ENCODE data around the gene SLC43A1.
A peak's percentile ranks its signal among the peaks of the same experiment; 100 is the strongest.

SLC43A1 gene

DNA sequence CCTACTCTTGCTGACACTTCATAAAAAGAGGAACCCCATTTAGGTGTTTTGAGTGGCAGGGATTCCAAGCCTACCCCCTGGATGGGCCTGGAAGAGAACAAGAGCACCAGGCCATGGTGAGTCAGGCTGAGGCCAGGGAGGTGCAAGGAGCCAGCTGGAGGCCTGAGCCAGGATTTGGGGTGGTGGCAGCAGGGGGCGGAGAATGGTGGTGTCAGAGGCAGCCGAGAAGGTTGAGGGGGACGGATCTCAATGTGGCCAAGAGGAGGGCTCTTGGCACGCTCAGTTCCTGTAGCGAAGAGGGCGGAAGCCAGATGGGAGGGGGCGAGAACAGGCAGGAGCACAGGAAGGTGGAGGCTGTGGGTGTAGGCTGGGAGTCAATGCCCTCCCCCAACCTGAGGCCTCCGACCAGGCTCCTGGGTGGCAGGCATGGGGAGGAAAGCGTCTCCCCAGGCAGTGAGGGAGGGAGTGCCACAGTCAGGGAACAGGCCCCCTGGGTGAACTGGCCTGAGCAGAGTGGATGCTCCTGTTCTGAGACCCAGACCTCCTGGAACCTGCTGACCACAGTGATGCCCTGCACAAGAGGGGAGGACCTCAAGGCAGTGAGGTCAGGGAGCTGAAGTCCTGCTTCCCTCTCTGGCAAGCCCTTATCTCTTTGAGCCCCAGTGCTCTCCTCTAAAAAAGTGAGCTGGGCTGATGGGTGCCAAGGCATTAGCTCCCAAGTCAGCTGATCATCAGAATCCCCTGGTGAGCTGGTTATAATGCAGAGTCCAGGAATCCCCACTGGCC lies 41.3 kb downstream of the SLC43A1 start:
- no peak overlapping the region for H4K8ac ChIP-seq (ENCODE audit: low read depth, low read length)
- H3K18ac ChIP-seq (ENCODE audit: low read length), result no peak overlapping the region
- H3K27me3 ChIP-seq (ENCODE audit: control insufficient read depth in 3 of 3, insufficient read depth in 3 of 3, low read depth in 1 of 3, low read length in 3 of 3), result peaks cover 0 to 43% (median 9%) of the 10 kb centered on the region in 3 experiments
- H4K91ac ChIP-seq (ENCODE audit: low read depth, low read length, poor library complexity), result no peak overlapping the region
- H3K23ac ChIP-seq (ENCODE audit: low read depth, low read length, poor library complexity), result peak overlapping the region; percentile 35
- peak overlapping the region in 1 of 2 donors; percentile 52 for H3K4me3 ChIP-seq (ENCODE audit: low read length in 2 of 2)
- no peak overlapping the region for H3K14ac ChIP-seq (ENCODE audit: low read length)
- no peak overlapping the region for H3K9ac ChIP-seq (ENCODE audit: low read depth, low read length, poor library complexity)
- no peak overlapping the region for H2BK120ac ChIP-seq (ENCODE audit: low read depth, low read length)
- H2BK15ac ChIP-seq (ENCODE audit: low read length), result no peak overlapping the region
- no peak overlapping the region for H2AFZ ChIP-seq (ENCODE audit: low read length)
- H3K4ac ChIP-seq (ENCODE audit: low read length), result no peak overlapping the region
- peaks cover 0 to 28% of the 10 kb centered on the region in 2 donors for H3K36me3 ChIP-seq (replicated peaks in 1 of 2; ENCODE audit: control insufficient read depth in 2 of 2, insufficient read depth in 2 of 2, low read length in 2 of 2)
- no peaks in the 10 kb centered on the region for H3K9me3 ChIP-seq (replicated peaks in 1 of 2; ENCODE audit: control insufficient read depth in 2 of 2, insufficient read depth in 1 of 2, low read depth in 1 of 2, low read length in 2 of 2)
- no peaks in the 10 kb centered on the region for H3K79me1 ChIP-seq (ENCODE audit: low read depth, low read length)
- H3K4me2 ChIP-seq (ENCODE audit: insufficient read depth, low read length, poor library complexity, severe bottlenecking), result no peak overlapping the region
- H2BK12ac ChIP-seq (ENCODE audit: low read length), result no peak overlapping the region
- no peak overlapping the region for H2AK5ac ChIP-seq (ENCODE audit: low read depth, low read length)
- DNase-seq (ENCODE audit: low spot score), result no peak
- no peak overlapping the region for H2BK5ac ChIP-seq (ENCODE audit: low read length)
- no CpG with 5 or more reads among the region's 9 CpGs for WGBS, 2 donors (ENCODE audit: extremely low coverage in 2 of 2, insufficient read length in 2 of 2, insufficient replicate concordance in 1 of 2)
- H3K27ac ChIP-seq (replicated peaks; ENCODE audit: low read length), result no peak overlapping the region
- peaks cover 3 to 22% of the 10 kb centered on the region in 2 donors for H3K4me1 ChIP-seq (ENCODE audit: control insufficient read depth in 2 of 2, insufficient read depth in 1 of 2, low read depth in 1 of 2, low read length in 2 of 2)

DNA sequence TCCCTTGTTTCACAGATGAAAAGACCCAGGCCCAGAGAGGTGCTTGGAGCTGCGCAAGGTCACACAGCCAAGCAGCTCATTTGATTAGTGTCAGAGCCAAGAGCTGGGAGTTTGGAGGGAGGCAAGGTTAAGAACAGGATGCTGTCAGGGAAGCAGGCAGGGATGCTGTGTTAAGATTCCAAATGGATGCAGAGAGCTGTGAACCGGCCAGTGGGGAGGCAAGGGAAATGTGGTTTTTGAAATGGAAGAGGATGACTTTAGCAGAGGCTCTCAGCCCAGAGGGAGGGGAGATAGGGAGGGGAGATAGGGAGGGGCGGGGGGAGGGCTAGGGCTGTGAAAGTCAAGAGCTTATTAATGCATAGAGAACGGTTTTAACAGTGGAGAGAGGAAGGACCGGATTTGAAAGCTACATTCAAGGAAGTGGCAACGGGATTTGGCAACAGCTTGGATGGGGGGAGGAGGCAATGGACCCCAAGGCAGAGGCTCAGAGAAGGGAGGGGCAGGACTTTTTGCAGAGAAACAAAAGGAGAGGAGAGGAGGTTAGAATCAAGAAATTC lies 42.1 kb downstream of the SLC43A1 start:
- Histone ChIP-seq H2BK12ac (ENCODE audit: low read length) (no peak overlapping the region), H3K36me3 (replicated peaks in 1 of 2; ENCODE audit: control insufficient read depth in 2 of 2, insufficient read depth in 2 of 2, low read length in 2 of 2) (peaks cover 0 to 37% of the 10 kb centered on the region in 2 donors), H2AK5ac (ENCODE audit: low read depth, low read length) (no peak overlapping the region), H3K9ac (ENCODE audit: low read depth, low read length, poor library complexity) (no peak overlapping the region), H3K9me3 (replicated peaks in 1 of 2; ENCODE audit: control insufficient read depth in 2 of 2, insufficient read depth in 1 of 2, low read depth in 1 of 2, low read length in 2 of 2) (no peaks in the 10 kb centered on the region), H4K8ac (ENCODE audit: low read depth, low read length) (no peak overlapping the region), H3K14ac (ENCODE audit: low read length) (no peak overlapping the region), H2BK120ac (ENCODE audit: low read depth, low read length) (no peak overlapping the region), H3K4me1 (ENCODE audit: control insufficient read depth in 2 of 2, insufficient read depth in 1 of 2, low read depth in 1 of 2, low read length in 2 of 2) (peaks cover 3 to 17% of the 10 kb centered on the region in 2 donors), H3K4ac (ENCODE audit: low read length) (no peak overlapping the region), H3K4me3 (ENCODE audit: low read length in 2 of 2) (no peak overlapping the region), H2AFZ (ENCODE audit: low read length) (no peak overlapping the region), H3K23ac (ENCODE audit: low read depth, low read length, poor library complexity) (no peak overlapping the region), H3K18ac (ENCODE audit: low read length) (no peak overlapping the region), H3K27me3 (ENCODE audit: control insufficient read depth in 3 of 3, insufficient read depth in 3 of 3, low read depth in 1 of 3, low read length in 3 of 3) (peaks cover 0 to 43% (median 9%) of the 10 kb centered on the region in 3 experiments), H2BK15ac (ENCODE audit: low read length) (no peak overlapping the region), H3K4me2 (ENCODE audit: insufficient read depth, low read length, poor library complexity, severe bottlenecking) (no peak overlapping the region), H4K91ac (ENCODE audit: low read depth, low read length, poor library complexity) (no peak overlapping the region), H2BK5ac (ENCODE audit: low read length) (no peak overlapping the region), H3K27ac (replicated peaks; ENCODE audit: low read length) (no peak overlapping the region), H3K79me1 (ENCODE audit: low read depth, low read length) (no peaks in the 10 kb centered on the region)
- no CpG with 5 or more reads among the region's 6 CpGs for WGBS, 2 donors (ENCODE audit: extremely low coverage in 2 of 2, insufficient read length in 2 of 2, insufficient replicate concordance in 1 of 2)
- no peak for DNase-seq (ENCODE audit: low spot score)

DNA sequence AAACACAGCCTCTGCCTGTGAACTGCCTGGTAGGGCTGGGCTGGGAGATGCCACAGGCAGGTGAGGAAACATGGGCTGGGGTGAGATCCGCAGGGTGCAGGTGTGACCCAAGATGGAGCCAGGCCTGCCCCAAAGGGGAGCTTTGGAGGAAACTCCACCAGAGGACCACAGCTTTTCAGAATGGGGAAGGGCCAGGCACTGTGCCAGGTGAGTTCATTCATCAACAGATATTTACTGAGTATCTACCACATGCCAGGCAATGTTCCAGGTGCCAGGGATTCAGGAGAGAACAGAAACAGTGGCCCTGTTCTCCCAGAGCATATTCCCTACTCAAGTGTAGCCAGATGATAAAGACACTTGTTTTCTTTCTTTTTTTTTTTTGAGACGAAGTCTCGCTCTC lies 44.0 kb downstream of the SLC43A1 start:
- Histone ChIP-seq H2BK15ac (ENCODE audit: low read length) (no peak overlapping the region), H3K18ac (ENCODE audit: low read length) (no peak overlapping the region), H3K9me3 (replicated peaks in 1 of 2; ENCODE audit: control insufficient read depth in 2 of 2, insufficient read depth in 1 of 2, low read depth in 1 of 2, low read length in 2 of 2) (no peaks in the 10 kb centered on the region), H4K8ac (ENCODE audit: low read depth, low read length) (no peak overlapping the region), H3K36me3 (replicated peaks in 1 of 2; ENCODE audit: control insufficient read depth in 2 of 2, insufficient read depth in 2 of 2, low read length in 2 of 2) (peaks cover 0 to 40% of the 10 kb centered on the region in 2 donors), H2BK12ac (ENCODE audit: low read length) (no peak overlapping the region), H2BK120ac (ENCODE audit: low read depth, low read length) (no peak overlapping the region), H3K4me1 (ENCODE audit: control insufficient read depth in 2 of 2, insufficient read depth in 1 of 2, low read depth in 1 of 2, low read length in 2 of 2) (peaks cover 3 to 15% of the 10 kb centered on the region in 2 donors), H2BK5ac (ENCODE audit: low read length) (no peak overlapping the region), H3K14ac (ENCODE audit: low read length) (no peak overlapping the region), H4K91ac (ENCODE audit: low read depth, low read length, poor library complexity) (no peak overlapping the region), H3K79me1 (ENCODE audit: low read depth, low read length) (no peaks in the 10 kb centered on the region), H2AFZ (ENCODE audit: low read length) (no peak overlapping the region), H3K4ac (ENCODE audit: low read length) (no peak overlapping the region), H3K23ac (ENCODE audit: low read depth, low read length, poor library complexity) (no peak overlapping the region), H3K27ac (replicated peaks; ENCODE audit: low read length) (no peak overlapping the region), H3K4me3 (ENCODE audit: low read length in 2 of 2) (no peak overlapping the region), H2AK5ac (ENCODE audit: low read depth, low read length) (no peak overlapping the region), H3K27me3 (ENCODE audit: control insufficient read depth in 3 of 3, insufficient read depth in 3 of 3, low read depth in 1 of 3, low read length in 3 of 3) (peaks cover 0 to 26% (median 6%) of the 10 kb centered on the region in 3 experiments), H3K4me2 (ENCODE audit: insufficient read depth, low read length, poor library complexity, severe bottlenecking) (no peak overlapping the region), H3K9ac (ENCODE audit: low read depth, low read length, poor library complexity) (no peak overlapping the region)
- DNase-seq (ENCODE audit: low spot score), result no peak
- WGBS, 2 donors (ENCODE audit: extremely low coverage in 2 of 2, insufficient read length in 2 of 2, insufficient replicate concordance in 1 of 2), result no CpG with 5 or more reads among the region's 3 CpGs

DNA sequence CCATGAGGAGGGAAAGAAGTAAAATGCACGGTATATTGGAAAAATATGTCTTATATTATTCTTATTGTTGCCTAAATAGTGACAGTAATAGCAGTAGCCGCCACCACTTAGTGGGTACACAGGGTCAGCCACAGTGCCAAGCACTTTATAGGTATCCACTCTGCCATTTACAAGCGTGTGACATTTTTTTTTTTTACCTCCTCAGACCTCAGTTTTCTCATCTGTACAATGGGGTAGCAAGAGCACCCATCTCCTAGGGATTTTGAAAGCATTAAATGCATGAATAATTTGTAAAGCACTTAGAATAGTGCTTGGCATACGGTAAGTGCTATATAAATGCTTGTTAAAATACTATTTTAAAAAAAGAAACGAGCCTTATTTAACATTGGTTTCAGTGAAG lies 46.2 kb downstream of the SLC43A1 start:
- Histone ChIP-seq H3K4me1 (ENCODE audit: control insufficient read depth in 2 of 2, insufficient read depth in 1 of 2, low read depth in 1 of 2, low read length in 2 of 2) (peaks cover 2 to 14% of the 10 kb centered on the region in 2 donors), H2BK120ac (ENCODE audit: low read depth, low read length) (no peak overlapping the region), H2BK15ac (ENCODE audit: low read length) (no peak overlapping the region), H3K4me3 (ENCODE audit: low read length in 2 of 2) (no peak overlapping the region), H3K18ac (ENCODE audit: low read length) (no peak overlapping the region), H3K27me3 (ENCODE audit: control insufficient read depth in 3 of 3, insufficient read depth in 3 of 3, low read depth in 1 of 3, low read length in 3 of 3) (peaks cover 0 to 4% (median 0%) of the 10 kb centered on the region in 3 experiments), H2BK12ac (ENCODE audit: low read length) (no peak overlapping the region), H3K79me1 (ENCODE audit: low read depth, low read length) (no peaks in the 10 kb centered on the region), H2BK5ac (ENCODE audit: low read length) (no peak overlapping the region), H3K27ac (replicated peaks; ENCODE audit: low read length) (no peak overlapping the region), H3K36me3 (replicated peaks in 1 of 2; ENCODE audit: control insufficient read depth in 2 of 2, insufficient read depth in 2 of 2, low read length in 2 of 2) (peaks cover 0 to 48% of the 10 kb centered on the region in 2 donors), H3K4ac (ENCODE audit: low read length) (no peak overlapping the region), H3K9me3 (replicated peaks in 1 of 2; ENCODE audit: control insufficient read depth in 2 of 2, insufficient read depth in 1 of 2, low read depth in 1 of 2, low read length in 2 of 2) (no peaks in the 10 kb centered on the region), H4K91ac (ENCODE audit: low read depth, low read length, poor library complexity) (no peak overlapping the region), H4K8ac (ENCODE audit: low read depth, low read length) (no peak overlapping the region), H3K4me2 (ENCODE audit: insufficient read depth, low read length, poor library complexity, severe bottlenecking) (no peak overlapping the region), H3K14ac (ENCODE audit: low read length) (no peak overlapping the region), H3K23ac (ENCODE audit: low read depth, low read length, poor library complexity) (no peak overlapping the region), H2AK5ac (ENCODE audit: low read depth, low read length) (no peak overlapping the region), H2AFZ (ENCODE audit: low read length) (no peak overlapping the region), H3K9ac (ENCODE audit: low read depth, low read length, poor library complexity) (no peak overlapping the region)
- no CpG with 5 or more reads among the region's 5 CpGs for WGBS, 2 donors (ENCODE audit: extremely low coverage in 2 of 2, insufficient read length in 2 of 2, insufficient replicate concordance in 1 of 2)
- no peak for DNase-seq (ENCODE audit: low spot score)
